K562 (cell line): ENCODE data around the gene TMCO4. TPM values are rescaled to one million over a fixed set of nuclear protein-coding genes. Genes with fewer than 3 reads are reported as not detected.
A peak's percentile ranks its signal among the peaks of the same experiment; 100 is the strongest.

Source experiments
- ARID1B ChIP-seq: fragments of 450-650 bp; IDR thresholded peaks from 2 replicates; pipeline ENCODE4 v1.6.1; 2016; ENCODE audit warnings: antibody characterized with exemption, mild to moderate bottlenecking, inconsistent platforms
- ATF7 ChIP-seq: fragments of 450-650 bp; IDR thresholded peaks from 2 replicates; pipeline ENCODE4 v1.7.1; 2014; ENCODE audit warnings: mild to moderate bottlenecking, moderate library complexity
- BACH1 ChIP-seq: fragments of 200-800 bp; sonication (Bioruptor generic); IDR thresholded peaks from 2 replicates; pipeline ENCODE4 v1.6.1; 2016; ENCODE audit warnings: missing genetic modification characterization, missing compliant biosample characterization
- CBFA2T3 ChIP-seq: fragments of 450-650 bp; IDR thresholded peaks from 2 replicates; pipeline ENCODE4 v1.6.1; 2017
- CCNT2 ChIP-seq: IDR thresholded peaks from 2 replicates; pipeline ENCODE4 v1.6.1; 2011; ENCODE audit warnings: borderline replicate concordance, low read depth, mild to moderate bottlenecking, moderate library complexity, mixed read lengths, low read length; ENCODE audit not compliant: insufficient read length; ENCODE audit errors: extremely low read depth
- CREB1 ChIP-seq, 2 experiments: sonication (generic) in 1 of 2; formaldehyde crosslinking in 1 of 2; IDR thresholded peaks; 2 replicates each; pipeline versions ENCODE4 v1.6.1 to v1.8.0; 2012 to 2022; ENCODE audit warnings: inconsistent platforms in 1 of 2, mild to moderate bottlenecking in 1 of 2, missing genetic modification reagents in 1 of 2, moderate library complexity in 1 of 2
- CREM ChIP-seq: IDR thresholded peaks from 2 replicates; pipeline ENCODE4 v1.6.1; 2014; ENCODE audit warnings: antibody characterized with exemption, low read depth
- DPF2 ChIP-seq: fragments of 450-650 bp; IDR thresholded peaks from 2 replicates; pipeline ENCODE4 v1.6.1; 2016
- EP300 ChIP-seq: IDR thresholded peaks from 2 replicates; pipeline ENCODE4 v1.6.1; 2012; ENCODE audit warnings: low read length, improper control_type of control experiment
- ETV1 ChIP-seq: fragments of 450-650 bp; conservative IDR thresholded peaks from 2 replicates; pipeline ENCODE4 v1.6.1; 2016; ENCODE audit warnings: missing genetic modification characterization, control low read depth, low read depth, missing compliant biosample characterization
- HDAC2 ChIP-seq: fragments of 450-650 bp; IDR thresholded peaks from 2 replicates; pipeline ENCODE4 v1.6.1; 2016; ENCODE audit warnings: mild to moderate bottlenecking
- HSF4 ChIP-seq: fragments of 250-450 bp; sonication (Bioruptor Pico); IDR thresholded peaks from 2 replicates; pipeline ENCODE4 v2.1.2; 2022; ENCODE audit warnings: mild to moderate bottlenecking, moderate library complexity, borderline replicate concordance
- JUN ChIP-seq, 2 experiments: sonication (generic) in 1 of 2; formaldehyde crosslinking in 1 of 2; IDR thresholded peaks; 2 replicates each; pipeline versions ENCODE4 v1.6.1 to v1.8.0; 2012 to 2022; ENCODE audit warnings: borderline replicate concordance in 2 of 2, mild to moderate bottlenecking in 2 of 2, improper control_type of control experiment in 1 of 2, low read depth in 1 of 2, low read length in 1 of 2, missing genetic modification reagents in 1 of 2
- KAT2B ChIP-seq: IDR thresholded peaks from one replicate; pipeline ENCODE4 v1.6.1; 2012; ENCODE audit warnings: low read depth, mild to moderate bottlenecking, control low read depth, inconsistent platforms, low read length, moderate library complexity
- KHSRP ChIP-seq: fragments of 450-650 bp; IDR thresholded peaks from 2 replicates; pipeline ENCODE4 v1.6.1; 2017
- MAFG ChIP-seq: fragments of 450-650 bp; conservative IDR thresholded peaks from 2 replicates; pipeline ENCODE4 v1.6.1; 2016; ENCODE audit warnings: missing genetic modification characterization, missing compliant biosample characterization
- MTA2 ChIP-seq: fragments of 450-650 bp; IDR thresholded peaks from 2 replicates; pipeline ENCODE4 v1.6.1; 2016; ENCODE audit warnings: low read depth
- NFIC ChIP-seq: fragments of 450-650 bp; IDR thresholded peaks from 2 replicates; pipeline ENCODE4 v1.6.1; 2017; ENCODE audit warnings: mild to moderate bottlenecking, inconsistent platforms
- PYGO2 ChIP-seq: fragments of 450-650 bp; IDR thresholded peaks from 2 replicates; pipeline ENCODE4 v1.6.1; 2016; ENCODE audit warnings: mild to moderate bottlenecking, missing genetic modification characterization, moderate library complexity, missing compliant biosample characterization
- RCOR1 ChIP-seq, 2 experiments: IDR thresholded peaks; 2 replicates each; pipeline ENCODE4 v1.6.1; 2012; ENCODE audit warnings: low read depth in 2 of 2, low read length in 2 of 2, borderline replicate concordance in 1 of 2, improper control_type of control experiment in 1 of 2
- SMARCE1 ChIP-seq: fragments of 450-650 bp; IDR thresholded peaks from 2 replicates; pipeline ENCODE4 v1.7.1; 2016; ENCODE audit warnings: mild to moderate bottlenecking
- TEAD4 ChIP-seq, 2 experiments: sonication (generic) in 1 of 2; formaldehyde crosslinking in 1 of 2; IDR thresholded peaks; 2 replicates each; pipeline versions ENCODE4 v1.6.1 to v1.8.0; 2012 to 2022; ENCODE audit warnings: borderline replicate concordance in 1 of 2, inconsistent platforms in 1 of 2, low read length in 1 of 2, mild to moderate bottlenecking in 1 of 2, missing genetic modification reagents in 1 of 2
- ZNF175 ChIP-seq: fragments of 200-800 bp; sonication (Bioruptor generic); IDR thresholded peaks from 2 replicates; pipeline ENCODE4 v1.6.1; 2016; ENCODE audit warnings: low read depth, mild to moderate bottlenecking, missing genetic modification characterization, missing compliant biosample characterization
- ZNF197 ChIP-seq: fragments of 200-800 bp; sonication (Bioruptor generic); IDR thresholded peaks from 2 replicates; pipeline ENCODE4 v1.6.1; 2016; ENCODE audit warnings: low read depth, missing genetic modification characterization, missing compliant biosample characterization
- ZNF239 ChIP-seq: fragments of 250-450 bp; sonication (Bioruptor Pico); IDR thresholded peaks from 2 replicates; pipeline ENCODE4 v1.4.0; 2020; ENCODE audit warnings: mild to moderate bottlenecking
- ZNF766 ChIP-seq: fragments of 200-800 bp; sonication (Bioruptor generic); conservative IDR thresholded peaks from 2 replicates; pipeline ENCODE4 v1.6.1; 2016; ENCODE audit warnings: missing genetic modification characterization, missing compliant biosample characterization
- polyA plus RNA-seq, 8 experiments: library from polyadenylated mRNA; depleted of rRNA in 4 of 8; stranded (reverse) in 5 of 8; unstranded in 3 of 8; fragments of >200 nt; fragmentation: Nextera tagmentation in 2 of 8; fragmentation: Illumina TruSeq in 1 of 8; extraction: Ambion mirVana in 2 of 8; extraction: Trizol in 1 of 8; gene quantifications; 2 replicates each; pipeline versions ENCODE4 v1.2.1 to v1.2.3, GENCODE V29; 2011 to 2014; ENCODE audit warnings: inconsistent platforms in 1 of 8, missing spikeins in 1 of 8
- total RNA-seq, 7 experiments: library from RNA; depleted of rRNA in 6 of 7; stranded (reverse); fragments of >200 nt in 6 of 7; fragmentation: Illumina TruSeq in 2 of 7; extraction: Trizol in 2 of 7; gene quantifications; 2 replicates each; pipeline versions ENCODE4 v1.2.1 to v1.2.3, GENCODE V29; 2011 to 2021; ENCODE audit warnings: low replicate concordance in 1 of 7
- TF ChIP-seq, protein P1 (sequence below): fragments of 250-450 bp; sonication (Bioruptor Pico); IDR thresholded peaks from 2 replicates; pipeline ENCODE4 v1.5.1; 2021; ENCODE audit warnings: mild to moderate bottlenecking

Gene TMCO4
- total and polyA plus RNA-seq, 9 of the 15 experiments (the other 6 are each of a cell fraction or from before 2014, with no cell fraction given): 0.06 to 2.1 (median 1.2) TPM

DNA sequence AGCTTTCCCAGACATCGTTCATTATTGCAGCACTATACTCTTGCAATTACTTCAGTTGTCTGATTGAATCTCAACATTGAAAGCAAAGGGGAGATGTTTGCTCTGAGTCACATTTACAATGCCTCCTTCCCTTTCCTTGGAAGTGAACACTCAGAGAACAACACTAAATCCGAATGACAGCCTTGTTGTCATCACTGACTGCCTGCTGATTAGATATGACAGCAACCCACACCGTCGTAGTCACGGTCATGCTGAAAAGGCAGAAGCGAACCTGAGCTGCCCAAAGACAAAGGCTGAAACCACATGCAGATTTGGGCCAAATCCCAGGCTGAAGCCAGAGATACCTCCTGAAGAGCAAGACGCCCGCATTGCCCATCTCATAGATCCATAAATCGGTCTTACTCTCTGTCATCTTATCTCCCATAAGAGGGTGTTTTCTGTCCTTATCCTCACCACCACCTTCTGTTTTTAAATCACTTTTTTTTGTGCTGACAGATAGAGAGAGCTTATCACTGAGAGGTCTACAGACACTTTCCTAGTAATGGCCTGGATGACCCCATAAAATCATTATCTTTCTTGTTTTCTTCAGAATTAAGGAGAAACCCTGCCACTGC lies 47.5 kb downstream of the TMCO4 start (continued):
- TF ChIP-seq HSF4 (CRISPR knock-in tag) (no peak), HDAC2 (peak; percentile 76; the same call in 1 of the 2 replicates), ZNF766 (CRISPR knock-in tag) (peak; percentile 86), MAFG (peak; percentile 4; the same call in 1 of the 2 replicates), ETV1 (tag) (0 out of 2 replicates have a peak, but pooled peaks have one; percentile 26), MTA2 (peak; percentile 74), KHSRP (no peak; the same call in 1 of the 2 replicates), RCOR1 (IDR thresholded peaks at IDR 0.05; ENCODE audit: borderline replicate concordance in 1 of 2, low read depth in 2 of 2, low read length in 2 of 2) (peak in 1 of 2 experiments; percentile 79; a peak in 2 of 4 replicates), EP300 (0 out of 2 replicates have a peak, but pooled peaks have one; percentile 9), JUN (IDR thresholded peaks at IDR 0.05; ENCODE audit: borderline replicate concordance, low read depth, low read length) (0 out of 2 replicates have a peak, but pooled peaks have one; percentile 26), JUN (CRISPR knock-in tag; IDR thresholded peaks at IDR 0.05; ENCODE audit: borderline replicate concordance) (no peak), KAT2B (no peak), BACH1 (peak; percentile 47; the same call in 1 of the 2 replicates), ZNF175 (CRISPR knock-in tag) (peak; percentile 70; the same call in 1 of the 2 replicates), PYGO2 (peak; percentile 26; the same call in 1 of the 2 replicates), CREB1 (IDR thresholded peaks at IDR 0.05) (peak; percentile 21; the same call in 1 of the 2 replicates), CREB1 (CRISPR knock-in tag; IDR thresholded peaks at IDR 0.05) (peak; percentile 49; the same call in 1 of the 2 replicates), CBFA2T3 (peak; percentile 88), NFIC (peak; percentile 43; the same call in 1 of the 2 replicates), CCNT2 (peak; percentile 31), ARID1B (peak; percentile 89), ZNF239 (CRISPR knock-in tag) (peak; percentile 25; the same call in 1 of the 2 replicates), SMARCE1 (peak; percentile 25; the same call in 1 of the 2 replicates), ATF7 (peak; percentile 27; the same call in 1 of the 2 replicates), CREM (peak; percentile 81), TEAD4 (IDR thresholded peaks at IDR 0.05; ENCODE audit: low read length) (peak; percentile 92), TEAD4 (CRISPR knock-in tag; IDR thresholded peaks at IDR 0.05; ENCODE audit: borderline replicate concordance) (no peak), ZNF197 (CRISPR knock-in tag) (0 out of 2 replicates have a peak, but pooled peaks have one; percentile 61), DPF2 (peak; percentile 67; the same call in 1 of the 2 replicates)
- TF ChIP-seq, protein P1, sequence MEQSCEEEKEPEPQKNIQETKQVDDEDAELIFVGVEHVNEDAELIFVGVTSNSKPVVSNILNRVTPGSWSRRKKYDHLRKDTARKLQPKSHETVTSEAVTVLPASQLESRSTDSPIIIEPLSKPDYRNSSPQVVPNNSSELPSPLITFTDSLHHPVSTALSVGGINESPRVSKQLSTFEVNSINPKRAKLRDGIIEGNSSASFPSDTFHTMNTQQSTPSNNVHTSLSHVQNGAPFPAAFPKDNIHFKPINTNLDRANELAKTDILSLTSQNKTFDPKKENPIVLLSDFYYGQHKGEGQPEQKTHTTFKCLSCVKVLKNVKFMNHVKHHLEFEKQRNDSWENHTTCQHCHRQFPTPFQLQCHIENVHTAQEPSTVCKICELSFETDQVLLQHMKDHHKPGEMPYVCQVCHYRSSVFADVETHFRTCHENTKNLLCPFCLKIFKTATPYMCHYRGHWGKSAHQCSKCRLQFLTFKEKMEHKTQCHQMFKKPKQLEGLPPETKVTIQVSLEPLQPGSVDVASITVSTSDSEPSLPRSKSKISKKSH (CRISPR knock-in tag): no peak
